H1 (cell line): ENCODE measurements around the gene HSD17B1. TPM values are rescaled to one million over a fixed set of nuclear protein-coding genes. Genes with fewer than 3 reads are reported as not detected.

Source experiments
- CTCF ChIA-PET: fragments of 300-600 bp; sonication (Branson Sonifier 250); formaldehyde crosslinking; loops from one replicate; lab custom pipeline; 2021; ENCODE audit not compliant: partially characterized antibody; lab: Charles Lee
- POLR2A ChIA-PET: fragments of 300-600 bp; sonication (Branson Sonifier 250); formaldehyde crosslinking; loops from one replicate; lab custom pipeline; 2021; ENCODE audit warnings: inconsistent platforms; ENCODE audit not compliant: partially characterized antibody; lab: Charles Lee
- DNase-seq, 2 experiments: peaks; one replicate each; pipeline versions ENCODE4 v3.0.0 to v3.0.0-alpha.2; 2010 to 2022; ENCODE audit warnings: low spot score in 2 of 2, low read depth in 1 of 2, mixed read lengths in 1 of 2
- FAIRE-seq: peaks from 2 replicates; lab custom pipeline; 2011; peaks lifted over from hg19 to GRCh38; lab: Jason Lieb, UNC
- H2AFZ ChIP-seq: 2 replicates; pipeline ENCODE4 v1.8.1; 2012; ENCODE audit warnings: low read length, inconsistent platforms
- H2AK5ac ChIP-seq: 2 replicates; pipeline ENCODE4 v1.6.1; 2013; ENCODE audit warnings: low read depth, low read length
- H2BK120ac ChIP-seq: replicated peaks from 2 replicates; pipeline ENCODE3; 2013; ENCODE audit warnings: low read depth, low read length, inconsistent platforms
- H2BK12ac ChIP-seq: 2 replicates; pipeline ENCODE4 v1.6.1; 2013; ENCODE audit warnings: low read depth, low read length
- H2BK15ac ChIP-seq: 2 replicates; pipeline ENCODE4 v1.6.1; 2013; ENCODE audit warnings: low read length
- H2BK20ac ChIP-seq: 2 replicates; pipeline ENCODE4 v1.6.1; 2013; ENCODE audit warnings: low read length
- H2BK5ac ChIP-seq: 2 replicates; pipeline ENCODE4 v1.6.1; 2013; ENCODE audit warnings: low read depth, low read length
- H3K14ac ChIP-seq: 2 replicates; pipeline ENCODE4 v1.6.1; 2013; ENCODE audit warnings: inconsistent platforms; ENCODE audit not compliant: insufficient read length
- H3K18ac ChIP-seq: 2 replicates; pipeline ENCODE4 v1.6.1; 2013; ENCODE audit warnings: low read length; ENCODE audit errors: extremely low read depth
- H3K23ac ChIP-seq: 2 replicates; pipeline ENCODE4 v1.6.1; 2013; ENCODE audit warnings: inconsistent platforms; ENCODE audit not compliant: insufficient read length
- H3K23me2 ChIP-seq: 2 replicates; pipeline ENCODE4 v1.6.1; 2013; ENCODE audit warnings: low read depth, low read length
- H3K27ac ChIP-seq: 2 replicates; pipeline ENCODE4 v1.6.1; 2011; ENCODE audit warnings: low read depth, low read length, inconsistent platforms
- H3K27me3 ChIP-seq, 4 experiments: replicated peaks in 1 of 4; 1 replicate in 1 of 4; 2 replicates in 3 of 4; pipeline versions ENCODE4 v1.6.1 to v1.8.1; 2011 to 2013; ENCODE audit warnings: low read length in 3 of 4, mild to moderate bottlenecking in 3 of 4, inconsistent platforms in 2 of 4, mixed read lengths in 2 of 4, moderate library complexity in 1 of 4; ENCODE audit not compliant: control insufficient read depth in 3 of 4, insufficient read depth in 3 of 4; ENCODE audit errors: extremely low read depth in 1 of 4
- H3K36me3 ChIP-seq, 4 experiments: 2 replicates each; pipeline versions ENCODE4 v1.6.1 to v1.8.1; 2011 to 2013; ENCODE audit warnings: mild to moderate bottlenecking in 4 of 4, low read length in 3 of 4, moderate library complexity in 2 of 4, control low read depth in 1 of 4, inconsistent platforms in 1 of 4; ENCODE audit not compliant: insufficient read depth in 4 of 4, control insufficient read depth in 2 of 4
- H3K4ac ChIP-seq: replicated peaks from 2 replicates; pipeline ENCODE3; 2013; ENCODE audit warnings: low read length, low read depth, mixed read lengths, inconsistent platforms; ENCODE audit not compliant: insufficient read length
- H3K4me1 ChIP-seq, 4 experiments: replicated peaks in 1 of 4; 1 replicate in 1 of 4; 2 replicates in 3 of 4; pipeline versions ENCODE4 v1.6.1 to v1.8.1; 2011 to 2013; ENCODE audit warnings: low read length in 3 of 4, inconsistent platforms in 2 of 4, mixed read lengths in 1 of 4; ENCODE audit not compliant: insufficient read depth in 4 of 4, control insufficient read depth in 3 of 4
- H3K4me2 ChIP-seq, 2 experiments: 2 replicates each; pipeline versions ENCODE4 v1.6.1 to v1.8.1; 2011 to 2013; ENCODE audit warnings: low read depth in 2 of 2, low read length in 2 of 2, control low read depth in 1 of 2, inconsistent platforms in 1 of 2, mild to moderate bottlenecking in 1 of 2; ENCODE audit not compliant: insufficient read depth in 1 of 2
- H3K4me3 ChIP-seq, 4 experiments: fragments of 200-600, 300-600 bp in 1 of 4; sonication (generic), shearing (Covaris generic), sonication (Bioruptor Twin) in 1 of 4; 2 replicates each; pipeline versions ENCODE4 v1.5.1 to v1.8.1; 2011 to 2016; ENCODE audit warnings: low read length in 4 of 4, low read depth in 3 of 4, control low read depth in 2 of 4, inconsistent platforms in 2 of 4, mild to moderate bottlenecking in 2 of 4, mixed read lengths in 1 of 4, moderate library complexity in 1 of 4; ENCODE audit not compliant: insufficient read depth in 2 of 4; ENCODE audit errors: extremely low read depth in 1 of 4
- H3K56ac ChIP-seq: replicated peaks from 2 replicates; pipeline ENCODE3; 2013; ENCODE audit warnings: low read depth, mild to moderate bottlenecking, mixed read lengths, low read length, inconsistent platforms; ENCODE audit not compliant: insufficient read length
- H3K79me1 ChIP-seq: 2 replicates; pipeline ENCODE4 v1.6.1; 2013; ENCODE audit warnings: low read depth, low read length, control low read depth
- H3K79me2 ChIP-seq, 2 experiments: 2 replicates each; pipeline versions ENCODE4 v1.6.1 to v1.8.1; 2012 to 2013; ENCODE audit warnings: low read length in 2 of 2, mild to moderate bottlenecking in 2 of 2, inconsistent platforms in 1 of 2; ENCODE audit not compliant: insufficient read depth in 2 of 2, control insufficient read depth in 1 of 2
- H3K9ac ChIP-seq, 4 experiments: replicated peaks in 1 of 4; 1 replicate in 1 of 4; 2 replicates in 3 of 4; pipeline versions ENCODE4 v1.6.1 to v1.8.1; 2011 to 2013; ENCODE audit warnings: low read depth in 3 of 4, low read length in 3 of 4, control low read depth in 2 of 4, mild to moderate bottlenecking in 2 of 4, moderate library complexity in 2 of 4, inconsistent platforms in 1 of 4; ENCODE audit errors: extremely low read depth in 1 of 4
- H3K9me3 ChIP-seq, 2 experiments: 2 replicates each; pipeline versions ENCODE4 v1.6.1 to v1.8.1; 2012 to 2013; ENCODE audit warnings: mild to moderate bottlenecking in 2 of 2, moderate library complexity in 2 of 2, control low read depth in 1 of 2, inconsistent platforms in 1 of 2, low read depth in 1 of 2, low read length in 1 of 2, mixed read lengths in 1 of 2; ENCODE audit not compliant: insufficient read depth in 2 of 2
- H4K20me1 ChIP-seq, 2 experiments: replicated peaks in 1 of 2; 2 replicates each; pipeline versions ENCODE3 to v1.8.1; 2011 to 2013; ENCODE audit warnings: inconsistent platforms in 2 of 2, low read length in 2 of 2, mild to moderate bottlenecking in 1 of 2; ENCODE audit not compliant: insufficient read depth in 2 of 2, control insufficient read depth in 1 of 2
- H4K5ac ChIP-seq: 2 replicates; pipeline ENCODE4 v1.6.1; 2013; ENCODE audit warnings: low read length, low read depth, mixed read lengths, inconsistent platforms; ENCODE audit not compliant: insufficient read length
- H4K8ac ChIP-seq: 2 replicates; pipeline ENCODE4 v1.8.0; 2013; ENCODE audit warnings: mild to moderate bottlenecking, moderate library complexity, low read length, inconsistent platforms; ENCODE audit not compliant: insufficient read depth; ENCODE audit errors: extremely low read depth
- H4K91ac ChIP-seq: replicated peaks from 2 replicates; pipeline ENCODE3; 2013; ENCODE audit warnings: low read length, mixed read lengths, inconsistent platforms; ENCODE audit not compliant: insufficient read length
- BRCA1 ChIP-seq: IDR thresholded peaks from 2 replicates; pipeline ENCODE4 v1.6.1; 2012; ENCODE audit warnings: low read depth, low read length, improper control_type of control experiment
- CEBPB ChIP-seq: IDR thresholded peaks from 2 replicates; pipeline ENCODE4 v1.6.1; 2012; ENCODE audit warnings: low read depth, low read length
- EP300 ChIP-seq, 2 experiments: IDR thresholded peaks; 1 replicate in 1 of 2; 2 replicates in 1 of 2; pipeline ENCODE4 v1.6.1; 2011 to 2012; ENCODE audit warnings: low read depth in 2 of 2, low read length in 2 of 2, mild to moderate bottlenecking in 2 of 2, borderline replicate concordance in 1 of 2, inconsistent platforms in 1 of 2, moderate library complexity in 1 of 2
- RBBP5 ChIP-seq: IDR thresholded peaks from 2 replicates; pipeline ENCODE4 v1.7.1; 2012; ENCODE audit warnings: low read depth, mild to moderate bottlenecking, inconsistent platforms, low read length, moderate library complexity, borderline replicate concordance
- RNF2 ChIP-seq: fragments of 200-900, 300-1000 bp; sonication (generic); IDR thresholded peaks from 2 replicates; pipeline ENCODE4 v1.7.1; 2016; ENCODE audit warnings: borderline replicate concordance, low read depth, mild to moderate bottlenecking, antibody characterized with exemption, low read length; ENCODE audit not compliant: poor library complexity, severe bottlenecking; ENCODE audit errors: missing control alignments
- SIN3A ChIP-seq, 2 experiments: IDR thresholded peaks in 1 of 2; conservative IDR thresholded peaks in 1 of 2; 2 replicates each; pipeline ENCODE4 v1.6.1; 2011 to 2012; ENCODE audit warnings: low read length in 2 of 2, improper control_type of control experiment in 1 of 2, low read depth in 1 of 2, mild to moderate bottlenecking in 1 of 2
- SP2 ChIP-seq: IDR thresholded peaks from 2 replicates; pipeline ENCODE4 v1.6.1; 2012; ENCODE audit warnings: mild to moderate bottlenecking, low read length, inconsistent platforms
- TAF7 ChIP-seq: optimal IDR thresholded peaks from 2 replicates; pipeline ENCODE3; 2011; ENCODE audit warnings: low read depth, mild to moderate bottlenecking, inconsistent platforms, low read length, moderate library complexity, borderline replicate concordance
- TEAD4 ChIP-seq: IDR thresholded peaks from 2 replicates; pipeline ENCODE4 v1.6.1; 2012; ENCODE audit warnings: low read depth, low read length, inconsistent platforms, mixed read lengths
- WGBS, 2 experiments: shearing (Covaris generic) in 1 of 2; methylation state at CpG; one replicate each; pipeline versions ENCODE4 v1.1.6 to v1.1.7; 2013 to 2015; ENCODE audit warnings: low lambda C conversion rate in 2 of 2, mixed read lengths in 2 of 2, inconsistent platforms in 1 of 2, low coverage in 1 of 2, missing lambda C conversion rate in 1 of 2; ENCODE audit not compliant: insufficient replicate concordance in 2 of 2, insufficient coverage in 1 of 2, insufficient read length in 1 of 2; ENCODE audit errors: extremely low coverage in 1 of 2, missing lambda C conversion rate in 1 of 2; 5-methylcytosine and 5-hydroxymethylcytosine counted together
- polyA plus RNA-seq, 7 experiments: library from polyadenylated mRNA; depleted of rRNA in 3 of 7; stranded (reverse) in 5 of 7; unstranded in 2 of 7; fragments of >200 nt in 5 of 7; fragments of 200-250 nt in 2 of 7; gene quantifications; 1 replicate in 5 of 7; 2 replicates in 1 of 7; 4 replicates in 1 of 7; pipeline versions ENCODE4 v1.2.1 to v1.2.3, GENCODE V29; 2011 to 2013; ENCODE audit warnings: missing spikeins in 2 of 7, mixed read lengths in 2 of 7
- total RNA-seq: library from RNA; stranded (reverse); fragmentation: NEBNext Ultra II Directional; extraction: Animal tissue kit (Norgen Biotek cat#: 25700); gene quantifications from 2 replicates; pipeline ENCODE4 v1.2.1, GENCODE V29; 2021
- TF ChIP-seq, protein P1 (sequence below): IDR thresholded peaks from 2 replicates; pipeline ENCODE4 v1.6.1; 2011; ENCODE audit warnings: low read length, improper control_type of control experiment

The HSD17B1 gene
- total and polyA plus RNA-seq, 2 of the 8 experiments (the other 6 are each of a cell fraction or from before 2014, with no cell fraction given): 0.88 to 1.0 TPM

DNA sequence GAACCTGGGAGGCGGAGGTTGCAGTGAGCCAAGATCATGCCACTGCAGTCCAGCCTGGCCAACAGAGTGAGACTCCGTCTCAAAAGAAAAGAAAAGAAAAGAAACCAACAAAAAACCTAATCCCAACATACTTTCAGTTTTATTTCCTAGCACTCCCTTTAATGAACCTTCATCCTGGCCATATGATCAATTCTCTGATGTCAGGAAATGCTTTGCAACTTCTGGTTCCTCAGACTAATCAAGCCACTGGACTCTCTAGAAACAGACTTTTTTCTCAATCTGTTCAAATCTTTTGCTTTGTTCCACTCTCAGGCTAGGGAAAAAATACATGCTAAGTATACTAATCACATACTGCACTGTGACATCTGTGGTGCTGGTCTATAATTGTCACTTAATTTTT is 38.2 kb downstream of the HSD17B1 start:
- Histone ChIP-seq H3K18ac (no peak overlapping the region), H3K9ac (no peak overlapping the region; a peak in 1 of 7 replicates), H2BK120ac (no peak overlapping the region), H3K4me1 (no peaks in the 10 kb centered on the region), H3K23me2 (no peaks in the 10 kb centered on the region), H3K4me3 (no peak overlapping the region), H3K79me2 (no peaks in the 10 kb centered on the region), H3K27ac (no peak overlapping the region), H3K27me3 (no peaks in the 10 kb centered on the region), H3K4me2 (no peak overlapping the region), H2BK20ac (no peak overlapping the region), H4K8ac (no peak overlapping the region), H4K91ac (no peak overlapping the region), H3K14ac (no peak overlapping the region), H3K36me3 (peaks cover 0 to 25% (median under 1%) of the 10 kb centered on the region in 4 experiments; a peak in 3 of 8 replicates), H3K56ac (no peak overlapping the region), H3K23ac (no peak overlapping the region), H2BK5ac (no peak overlapping the region), H2BK15ac (no peak overlapping the region), H3K9me3 (no peaks in the 10 kb centered on the region), H4K5ac (no peak overlapping the region), H2BK12ac (no peak overlapping the region), H3K4ac (no peak overlapping the region), H4K20me1 (peaks cover 0 to 2% of the 10 kb centered on the region in 2 experiments), H3K79me1 (peaks cover 2% of the 10 kb centered on the region; the same call in 1 of the 2 replicates), H2AFZ (no peak overlapping the region), H2AK5ac (no peak overlapping the region)
- no peak for DNase-seq
- WGBS, 2 experiments: 100% methylated on average over 2 of the region's 2 CpGs; no CpG with 5 or more reads in 1 of the 2 experiments
- FAIRE-seq: no peak
- POLR2A ChIA-PET: no interaction called here
- CTCF ChIA-PET: interaction anchor here (1.2 to 4.3 kb wide), 2 partner anchors 9 to 13 kb away, joined by 3 to 15 read pairs; partner anchors contain the start of gene PSMC3IP
- TF ChIP-seq RNF2 (no peak), RBBP5 (no peak), EP300 (IDR thresholded peaks at IDR 0.05; ENCODE audit: borderline replicate concordance in 1 of 2, low read depth in 2 of 2, low read length in 2 of 2) (no peak), SIN3A (conservative IDR thresholded peaks at IDR 0.05 in 1 of 2, IDR thresholded peaks at IDR 0.05 in 1 of 2; ENCODE audit: low read depth in 1 of 2, low read length in 2 of 2) (no peak), TEAD4 (no peak), TAF7 (no peak), BRCA1 (no peak), SP2 (no peak), CEBPB (no peak)
- TF ChIP-seq, protein P1, sequence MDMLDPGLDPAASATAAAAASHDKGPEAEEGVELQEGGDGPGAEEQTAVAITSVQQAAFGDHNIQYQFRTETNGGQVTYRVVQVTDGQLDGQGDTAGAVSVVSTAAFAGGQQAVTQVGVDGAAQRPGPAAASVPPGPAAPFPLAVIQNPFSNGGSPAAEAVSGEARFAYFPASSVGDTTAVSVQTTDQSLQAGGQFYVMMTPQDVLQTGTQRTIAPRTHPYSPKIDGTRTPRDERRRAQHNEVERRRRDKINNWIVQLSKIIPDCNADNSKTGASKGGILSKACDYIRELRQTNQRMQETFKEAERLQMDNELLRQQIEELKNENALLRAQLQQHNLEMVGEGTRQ: no peak
